Parathyroid adenoma (tissue), 2 donors: Measurements from ENCODE around the gene TMEM255B.

Experiments
- H2AFZ ChIP-seq: fragments of 300-600 bp; sonication (generic); one replicate; pipeline ENCODE4 v1.7.0; 2017; ENCODE audit warnings: antibody characterized with exemption, mild to moderate bottlenecking
- H3K27ac ChIP-seq: fragments of 300-600 bp; sonication (generic); one replicate; pipeline ENCODE4 v1.7.0; 2017
- H3K27me3 ChIP-seq: fragments of 300-600 bp; sonication (generic); one replicate; pipeline ENCODE4 v1.7.0; 2017; ENCODE audit warnings: low read length; ENCODE audit not compliant: control insufficient read depth, insufficient read depth
- H3K36me3 ChIP-seq: fragments of 300-600 bp; sonication (generic); one replicate; pipeline ENCODE4 v1.7.0; 2017; ENCODE audit warnings: low read length; ENCODE audit not compliant: control insufficient read depth, insufficient read depth
- H3K4me1 ChIP-seq: fragments of 300-600 bp; sonication (generic); one replicate; pipeline ENCODE4 v1.7.0; 2017; ENCODE audit warnings: control low read depth
- H3K4me2 ChIP-seq: fragments of 300-600 bp; sonication (generic); one replicate; pipeline ENCODE4 v1.7.0; 2017; ENCODE audit warnings: low read length
- H3K4me3 ChIP-seq: fragments of 300-600 bp; sonication (generic); one replicate; pipeline ENCODE4 v1.7.0; 2017; ENCODE audit warnings: low read depth, low read length
- H3K79me2 ChIP-seq: fragments of 300-600 bp; sonication (generic); one replicate; pipeline ENCODE4 v1.7.0; 2017; ENCODE audit warnings: control low read depth
- H3K9ac ChIP-seq: fragments of 300-600 bp; sonication (generic); one replicate; pipeline ENCODE4 v1.7.0; 2017; ENCODE audit warnings: mild to moderate bottlenecking
- H3K9me3 ChIP-seq: fragments of 300-600 bp; sonication (generic); one replicate; pipeline ENCODE4 v1.7.0; 2017; ENCODE audit warnings: low read length; ENCODE audit not compliant: control insufficient read depth
- TF ChIP-seq, protein P1 (sequence below): fragments of 300-600 bp; sonication (generic); IDR thresholded peaks from one replicate; pipeline ENCODE4 v1.7.0; 2017; ENCODE audit warnings: antibody characterized with exemption, mild to moderate bottlenecking
- donor health status: primary hyperparathyroidism.

TMEM255B gene

DNA sequence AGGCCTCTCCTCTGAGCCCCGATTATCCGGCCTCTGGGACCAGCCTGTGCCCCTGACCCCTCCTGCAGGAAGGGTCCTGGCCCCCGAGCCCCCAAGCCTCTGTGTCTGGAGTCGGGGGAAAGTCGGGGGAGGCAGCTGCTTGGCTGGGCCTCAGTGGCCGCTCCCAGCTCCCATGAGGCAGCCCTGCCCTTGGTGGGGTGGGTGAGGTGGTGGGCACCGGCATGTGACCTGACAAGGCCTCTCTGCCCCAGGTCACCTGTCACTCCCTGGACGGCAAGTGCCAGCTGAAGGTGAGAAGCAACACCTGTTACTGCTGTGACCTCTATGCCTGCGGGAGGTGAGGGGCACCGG lies 41.5 kb downstream of the TMEM255B start:
- H3K4me2 ChIP-seq = no peak overlapping the region
- no peak overlapping the region for H3K9ac ChIP-seq
- H3K4me1 ChIP-seq = no peaks in the 10 kb centered on the region
- H2AFZ ChIP-seq = no peak overlapping the region
- no peaks in the 10 kb centered on the region for H3K9me3 ChIP-seq
- H3K36me3 ChIP-seq = no peaks in the 10 kb centered on the region
- no peaks in the 10 kb centered on the region for H3K79me2 ChIP-seq
- TF ChIP-seq, protein P1, sequence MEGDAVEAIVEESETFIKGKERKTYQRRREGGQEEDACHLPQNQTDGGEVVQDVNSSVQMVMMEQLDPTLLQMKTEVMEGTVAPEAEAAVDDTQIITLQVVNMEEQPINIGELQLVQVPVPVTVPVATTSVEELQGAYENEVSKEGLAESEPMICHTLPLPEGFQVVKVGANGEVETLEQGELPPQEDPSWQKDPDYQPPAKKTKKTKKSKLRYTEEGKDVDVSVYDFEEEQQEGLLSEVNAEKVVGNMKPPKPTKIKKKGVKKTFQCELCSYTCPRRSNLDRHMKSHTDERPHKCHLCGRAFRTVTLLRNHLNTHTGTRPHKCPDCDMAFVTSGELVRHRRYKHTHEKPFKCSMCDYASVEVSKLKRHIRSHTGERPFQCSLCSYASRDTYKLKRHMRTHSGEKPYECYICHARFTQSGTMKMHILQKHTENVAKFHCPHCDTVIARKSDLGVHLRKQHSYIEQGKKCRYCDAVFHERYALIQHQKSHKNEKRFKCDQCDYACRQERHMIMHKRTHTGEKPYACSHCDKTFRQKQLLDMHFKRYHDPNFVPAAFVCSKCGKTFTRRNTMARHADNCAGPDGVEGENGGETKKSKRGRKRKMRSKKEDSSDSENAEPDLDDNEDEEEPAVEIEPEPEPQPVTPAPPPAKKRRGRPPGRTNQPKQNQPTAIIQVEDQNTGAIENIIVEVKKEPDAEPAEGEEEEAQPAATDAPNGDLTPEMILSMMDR = no peak
- H3K4me3 ChIP-seq = no peak overlapping the region
- no peaks in the 10 kb centered on the region for H3K27me3 ChIP-seq
- H3K27ac ChIP-seq = no peak overlapping the region

- H3K4me3 ChIP-seq = no peak overlapping the region
- H3K9ac ChIP-seq = no peak overlapping the region
- H3K79me2 ChIP-seq = no peaks in the 10 kb centered on the region
- H3K36me3 ChIP-seq = no peaks in the 10 kb centered on the region
- no peak overlapping the region for H3K4me2 ChIP-seq
- TF ChIP-seq, protein P1 = no peak
- H3K27me3 ChIP-seq = no peaks in the 10 kb centered on the region
- no peaks in the 10 kb centered on the region for H3K4me1 ChIP-seq
- no peaks in the 10 kb centered on the region for H3K9me3 ChIP-seq
- H3K27ac ChIP-seq = no peak overlapping the region
- no peak overlapping the region for H2AFZ ChIP-seq
These were observed 42.4 kb downstream of the TMEM255B start for GRCh38 chr13:113801289-113801961.

- Histone ChIP-seq H3K27me3 (no peaks in the 10 kb centered on the region), H2AFZ (no peak overlapping the region), H3K79me2 (no peaks in the 10 kb centered on the region), H3K9ac (no peak overlapping the region), H3K4me2 (no peak overlapping the region), H3K4me1 (no peaks in the 10 kb centered on the region), H3K36me3 (no peaks in the 10 kb centered on the region), H3K9me3 (no peaks in the 10 kb centered on the region), H3K4me3 (no peak overlapping the region), H3K27ac (no peak overlapping the region)
- TF ChIP-seq, protein P1 = no peak
These were observed 43.1 kb downstream of the TMEM255B start for GRCh38 chr13:113802090-113802531.

DNA sequence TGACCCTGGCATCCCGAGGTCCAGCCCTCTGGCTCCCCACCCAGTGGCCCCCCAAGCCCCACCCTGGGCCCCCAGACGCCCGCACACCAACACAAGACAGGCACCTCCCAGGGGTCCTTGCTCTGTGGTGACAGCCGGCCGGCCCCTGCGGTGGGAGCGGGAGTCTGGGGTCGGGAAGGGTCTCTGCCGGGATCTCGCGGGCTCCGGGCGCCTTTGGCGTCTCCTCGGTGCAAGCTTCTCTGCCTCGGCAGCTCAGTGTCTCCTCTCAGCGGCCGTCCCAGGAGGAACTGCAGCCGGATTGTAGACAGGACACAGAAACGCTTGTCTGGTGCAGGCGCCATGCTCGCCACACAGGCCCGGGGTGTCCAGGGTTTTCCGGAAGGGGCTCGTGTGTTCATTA lies 43.7 kb downstream of the TMEM255B start:
- Histone ChIP-seq H2AFZ (no peak overlapping the region), H3K4me1 (no peaks in the 10 kb centered on the region), H3K4me2 (no peak overlapping the region), H3K4me3 (no peak overlapping the region), H3K9me3 (no peaks in the 10 kb centered on the region), H3K79me2 (no peaks in the 10 kb centered on the region), H3K27me3 (no peaks in the 10 kb centered on the region), H3K9ac (no peak overlapping the region), H3K36me3 (no peaks in the 10 kb centered on the region), H3K27ac (no peak overlapping the region)
- TF ChIP-seq, protein P1 = no peak

GRCh38 chr13:113803409-113804016 lies 44.5 kb downstream of the TMEM255B start:
- H3K27me3 ChIP-seq = no peaks in the 10 kb centered on the region
- H3K79me2 ChIP-seq = no peaks in the 10 kb centered on the region
- no peak overlapping the region for H3K9ac ChIP-seq
- no peak overlapping the region for H3K27ac ChIP-seq
- no peaks in the 10 kb centered on the region for H3K4me1 ChIP-seq
- H3K4me3 ChIP-seq = no peak overlapping the region
- TF ChIP-seq, protein P1 = no peak
- no peaks in the 10 kb centered on the region for H3K9me3 ChIP-seq
- no peak overlapping the region for H2AFZ ChIP-seq
- H3K36me3 ChIP-seq = no peaks in the 10 kb centered on the region
- H3K4me2 ChIP-seq = no peak overlapping the region
